PC-3 (cell line): ENCODE results near the gene FSTL4. TPM values are rescaled to one million over a fixed set of nuclear protein-coding genes. Genes with fewer than 3 reads are reported as not detected.

Source experiments
- ATAC-seq: fragments of 200-7000 bp; cut with Tn5 transposase; 2 replicates; pipeline ENCODE4 v1.9.1; 2020; ENCODE audit warnings: mild to moderate bottlenecking, moderate library complexity
- BruUV-seq: library from RNA; stranded (reverse); fragments of 400-500 nt; replicated peaks from 2 replicates; lab custom pipeline; 2021; lab: Mats Ljungman, UMichigan
- CTCF ChIA-PET: fragments of 300-600 bp; sonication (Branson Sonifier 250); formaldehyde crosslinking; loops from one replicate; lab custom pipeline; 2022; ENCODE audit warnings: antibody characterized with exemption; lab: Charles Lee
- POLR2A ChIA-PET: fragments of 300-600 bp; sonication (Branson Sonifier 250); formaldehyde crosslinking; loops from one replicate; lab custom pipeline; 2022; ENCODE audit warnings: antibody characterized with exemption; ENCODE audit not compliant: unreplicated experiment; lab: Charles Lee
- DNase-seq: peaks from one replicate; pipeline ENCODE4 v3.0.0-alpha.2; 2015
- H2AFZ ChIP-seq: fragments of 300-600 bp; sonication (generic); 2 replicates; pipeline ENCODE4 v1.6.0; 2016; ENCODE audit warnings: antibody characterized with exemption, low read length
- H3F3A ChIP-seq: fragments of 300-600 bp; sonication (generic); one replicate; pipeline ENCODE4 v1.6.0; 2017; ENCODE audit warnings: antibody characterized with exemption, low read length, control low read depth, mild to moderate bottlenecking; ENCODE audit not compliant: unreplicated experiment
- H3K27ac ChIP-seq: fragments of 300-600 bp; sonication (generic); 2 replicates; pipeline ENCODE4 v1.5.1; 2016; ENCODE audit warnings: mild to moderate bottlenecking, low read length
- H3K27me3 ChIP-seq: fragments of 300-600 bp; sonication (generic); 2 replicates; pipeline ENCODE4 v1.6.1; 2016; ENCODE audit warnings: low read length, mixed read lengths
- H3K36me3 ChIP-seq: fragments of 300-600 bp; sonication (generic); 2 replicates; pipeline ENCODE4 v1.6.1; 2016; ENCODE audit warnings: low read depth, mixed run types, low read length, mixed read lengths
- H3K4me1 ChIP-seq: fragments of 300-600 bp; sonication (generic); 2 replicates; pipeline ENCODE4 v1.5.1; 2016; ENCODE audit warnings: low read length; ENCODE audit not compliant: insufficient read depth
- H3K4me2 ChIP-seq: fragments of 300-600 bp; sonication (generic); 2 replicates; pipeline ENCODE4 v1.6.0; 2016; ENCODE audit warnings: low read length
- H3K4me3 ChIP-seq: fragments of 300-600 bp; sonication (generic); 2 replicates; pipeline ENCODE4 v1.5.1; 2016; ENCODE audit warnings: mild to moderate bottlenecking, low read length, mixed read lengths
- H3K79me2 ChIP-seq: fragments of 300-600 bp; sonication (generic); 2 replicates; pipeline ENCODE4 v1.6.1; 2017; ENCODE audit warnings: low read length, mixed read lengths
- H3K9ac ChIP-seq: fragments of 300-600 bp; sonication (generic); 2 replicates; pipeline ENCODE4 v1.6.0; 2016; ENCODE audit warnings: mild to moderate bottlenecking, low read length
- H3K9me2 ChIP-seq: fragments of 300-600 bp; sonication (generic); replicated peaks from 2 replicates; pipeline ENCODE4 v1.6.1; 2016; ENCODE audit warnings: mixed run types, low read length, mixed read lengths
- H3K9me3 ChIP-seq: fragments of 300-600 bp; sonication (generic); 2 replicates; pipeline ENCODE4 v1.6.1; 2016; ENCODE audit warnings: low read length, mixed read lengths
- H4K20me1 ChIP-seq: fragments of 300-600 bp; sonication (generic); 2 replicates; pipeline ENCODE4 v1.6.1; 2016; ENCODE audit warnings: low read length, mixed read lengths
- CTCF ChIP-seq: fragments of 300-600 bp; sonication (generic); conservative IDR thresholded peaks from 2 replicates; pipeline ENCODE4 v1.5.1; 2017; ENCODE audit warnings: antibody characterized with exemption, low read depth, mild to moderate bottlenecking, low read length
- EZH2 ChIP-seq: fragments of 300-600 bp; sonication (generic); IDR thresholded peaks from one replicate; pipeline ENCODE4 v1.6.1; 2017; ENCODE audit warnings: antibody characterized with exemption, mild to moderate bottlenecking, low read length; ENCODE audit not compliant: unreplicated experiment
- EZH2phosphoT487 ChIP-seq: fragments of 300-600 bp; sonication (generic); IDR thresholded peaks from 2 replicates; pipeline ENCODE4 v1.6.1; 2018; ENCODE audit warnings: mild to moderate bottlenecking, antibody characterized with exemption, low read length, borderline replicate concordance
- intact Hi-C: fragments of 100-400 bp; cut with micrococcal nuclease; formaldehyde crosslinking; loops from 2 replicates; pipeline ENCODE4 v1.9.0; 2023
- total RNA-seq: library from RNA; depleted of rRNA; stranded (reverse); fragments of >200 nt; gene quantifications from 2 replicates; pipeline ENCODE4 v1.2.3, GENCODE V29; 2014

Gene FSTL4
- total RNA-seq, 1 experiment from 2014 or later = 4.2 TPM

- POLR2A ChIA-PET = no interaction called here
- H3K36me3 ChIP-seq = no peaks in the 10 kb centered on the region
- DNase-seq = no peak
- CTCF ChIA-PET = no interaction called here
- no peak overlapping the region for H3K9ac ChIP-seq
- no peak overlapping the region for H2AFZ ChIP-seq
- ATAC-seq = no peak
- H3K9me3 ChIP-seq = no peaks in the 10 kb centered on the region
- no peaks in the 10 kb centered on the region for H3K4me1 ChIP-seq
- TF ChIP-seq CTCF (no peak), EZH2 (no peak), EZH2phosphoT487 (no peak)
- H3K79me2 ChIP-seq = no peaks in the 10 kb centered on the region
- no peaks in the 10 kb centered on the region for H3K9me2 ChIP-seq
- no peaks in the 10 kb centered on the region for H4K20me1 ChIP-seq
- H3K4me2 ChIP-seq = no peak overlapping the region
- H3K27ac ChIP-seq = no peak overlapping the region
- H3K4me3 ChIP-seq = no peak overlapping the region
- BruUV-seq = no TSS peak
- H3F3A ChIP-seq = no peaks in the 10 kb centered on the region
- no peaks in the 10 kb centered on the region for H3K27me3 ChIP-seq
- intact Hi-C loops = no loop called here
Measured at GRCh38 chr5:133514456-133514855, 97.9 kb downstream of the FSTL4 start.

- BruUV-seq = no TSS peak
- Histone ChIP-seq H3K27me3 (no peaks in the 10 kb centered on the region), H3K27ac (no peak overlapping the region), H4K20me1 (no peaks in the 10 kb centered on the region), H3K79me2 (no peaks in the 10 kb centered on the region), H3K9ac (no peak overlapping the region), H3K9me3 (no peaks in the 10 kb centered on the region), H3K36me3 (no peaks in the 10 kb centered on the region), H3K4me2 (no peak overlapping the region), H2AFZ (no peak overlapping the region), H3F3A (no peaks in the 10 kb centered on the region), H3K9me2 (no peaks in the 10 kb centered on the region), H3K4me1 (no peaks in the 10 kb centered on the region), H3K4me3 (no peak overlapping the region)
- DNase-seq (no peak), ATAC-seq (no peak)
- TF ChIP-seq CTCF (no peak), EZH2 (no peak), EZH2phosphoT487 (no peak)
- intact Hi-C loops = no loop called here
- ChIA-PET POLR2A (no interaction called here), CTCF (no interaction called here)
Measured at GRCh38 chr5:133512896-133513295, 99.4 kb downstream of the FSTL4 start.

GRCh38 chr5:133511653-133512235, 100.6 kb downstream of the FSTL4 start:
- Histone ChIP-seq H3K9me3 (no peaks in the 10 kb centered on the region), H3K27me3 (no peaks in the 10 kb centered on the region), H3K4me2 (no peak overlapping the region), H3K9ac (no peak overlapping the region), H4K20me1 (no peaks in the 10 kb centered on the region), H3K27ac (no peak overlapping the region), H3K4me3 (no peak overlapping the region), H3K4me1 (0 out of 2 replicates have a peak, but pooled peaks cover 2% of the 10 kb centered on the region), H2AFZ (no peak overlapping the region), H3F3A (no peaks in the 10 kb centered on the region), H3K79me2 (no peaks in the 10 kb centered on the region), H3K9me2 (no peaks in the 10 kb centered on the region), H3K36me3 (no peaks in the 10 kb centered on the region)
- DNase-seq (no peak), ATAC-seq (no peak)
- CTCF ChIA-PET = no interaction called here
- no TSS peak for BruUV-seq
- no peak for TF ChIP-seq EZH2phosphoT487
- no peak for TF ChIP-seq CTCF
- TF ChIP-seq EZH2 = no peak
- intact Hi-C loops = no loop called here
- POLR2A ChIA-PET = interaction anchor here (0.6 kb wide), 1 partner anchor 484 kb away, joined by 3 read pairs; no protein-coding TSS in a partner anchor
